A549 treated with CpdA at 1 μM for 4 hours (cell line): ENCODE data around the gene APOBEC4. TPM values are rescaled to one million over a fixed set of nuclear protein-coding genes. Genes with fewer than 3 reads are reported as not detected.

Experiments
- total RNA-seq: library from RNA; stranded (reverse); fragments of 200-300 nt; extraction: Qiagen RNA extraction; gene quantifications from 5 replicates; pipeline ENCODE4 v1.2.3, GENCODE V29; 2022; ENCODE audit warnings: low read depth

APOBEC4 gene, protein sequence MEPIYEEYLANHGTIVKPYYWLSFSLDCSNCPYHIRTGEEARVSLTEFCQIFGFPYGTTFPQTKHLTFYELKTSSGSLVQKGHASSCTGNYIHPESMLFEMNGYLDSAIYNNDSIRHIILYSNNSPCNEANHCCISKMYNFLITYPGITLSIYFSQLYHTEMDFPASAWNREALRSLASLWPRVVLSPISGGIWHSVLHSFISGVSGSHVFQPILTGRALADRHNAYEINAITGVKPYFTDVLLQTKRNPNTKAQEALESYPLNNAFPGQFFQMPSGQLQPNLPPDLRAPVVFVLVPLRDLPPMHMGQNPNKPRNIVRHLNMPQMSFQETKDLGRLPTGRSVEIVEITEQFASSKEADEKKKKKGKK
- not detected in 5 replicates for total RNA-seq

DNA sequence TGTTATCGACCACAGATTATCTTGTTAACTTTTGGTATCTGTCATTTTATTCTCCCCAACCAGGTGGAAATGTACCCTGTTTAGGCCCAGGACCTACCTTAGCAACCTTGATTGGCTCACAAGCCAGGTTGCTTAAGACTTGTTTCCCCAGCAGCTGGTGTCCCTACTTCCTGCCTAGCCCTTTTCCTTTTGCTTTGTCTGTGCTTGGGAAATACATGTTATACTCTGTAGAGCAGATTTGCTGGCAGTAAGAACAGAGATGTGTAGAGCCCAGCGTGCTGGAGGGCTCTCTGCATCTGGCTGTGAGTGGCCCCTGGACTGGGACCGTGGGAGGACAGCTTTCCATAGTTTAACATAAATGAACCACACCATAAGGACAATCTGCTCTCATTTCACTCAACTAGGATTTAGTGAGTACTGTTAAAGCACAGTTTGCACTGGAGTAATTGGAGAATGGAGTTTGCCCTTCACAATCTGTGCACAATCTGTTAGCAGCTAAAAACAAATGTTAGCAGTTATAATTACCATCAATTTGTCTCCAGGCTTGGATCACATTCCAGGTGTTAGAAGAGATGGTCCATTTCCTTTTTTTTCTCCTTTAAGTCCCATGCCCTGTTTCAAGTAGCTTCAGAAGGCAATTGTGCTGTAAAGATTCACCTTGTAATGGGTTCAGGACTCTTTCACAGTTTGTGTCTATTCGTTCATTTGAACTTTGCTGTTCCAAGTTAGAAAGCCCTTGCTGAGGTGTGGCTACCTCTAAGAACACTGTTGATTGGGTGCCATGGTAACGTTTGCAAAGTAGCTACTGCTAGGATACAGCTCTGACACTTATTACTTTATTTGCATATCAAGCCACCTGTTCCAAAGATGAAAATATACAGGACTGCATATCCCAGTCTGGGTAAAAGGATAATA is at the start of gene APOBEC4:
Gene APOBEC4, minus strand, starts transcription at position 770 of the 915 bp plus-strand sequence. CDS start 4,535 bp downstream, outside the sequence.

DNA sequence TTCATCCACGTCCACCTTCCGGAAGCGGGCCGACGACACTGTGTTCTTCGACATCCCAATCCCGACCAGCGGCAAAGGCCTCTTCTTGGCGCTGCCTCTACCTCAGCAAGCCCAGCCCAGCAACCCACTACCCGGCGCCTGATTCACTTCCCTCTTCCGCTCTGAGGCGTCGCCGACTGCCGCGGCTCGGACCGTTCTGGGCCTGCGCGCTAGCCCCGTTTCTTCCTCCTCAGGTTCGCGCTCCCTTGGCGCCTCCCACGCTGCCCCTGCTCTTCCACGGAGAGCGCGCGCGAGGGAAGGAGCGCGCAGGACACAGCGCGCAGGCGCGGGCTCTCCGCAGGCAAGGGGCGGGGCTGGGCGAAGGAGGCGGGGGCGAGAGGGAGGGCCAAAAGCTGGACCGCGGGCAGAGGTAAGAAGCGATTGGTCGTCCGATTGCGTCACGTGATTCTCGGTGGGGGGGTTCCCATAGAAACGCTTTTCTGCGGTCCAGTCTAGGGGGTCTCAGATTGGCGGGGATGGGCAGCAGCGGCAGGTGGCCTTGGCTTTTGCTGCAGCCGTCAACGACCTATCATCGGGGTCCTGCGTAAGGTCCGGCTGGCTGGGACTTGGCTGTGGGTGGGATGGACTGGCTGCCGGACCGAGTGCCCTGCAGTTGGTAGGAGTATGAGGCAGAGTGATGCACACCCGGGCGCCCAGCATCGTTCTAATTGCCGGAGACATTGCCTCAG is 17.3 kb downstream of the APOBEC4 start, which contains the start of gene ARPC5:
Gene ARPC5, minus strand, starts transcription at position 178 of the 728 bp plus-strand sequence. Its CDS starts 124 bp downstream, at position 54.

Other genes starting within 250 kb of the APOBEC4 start
- 0.47 to 1.2 TPM (median 0.86 TPM) in 5 replicates for gene NMNAT2, start 234.9 kb downstream of the APOBEC4 start, total RNA-seq
- gene SMG7, start 180.8 kb downstream of the APOBEC4 start, total RNA-seq = 33.0 to 46.6 TPM (median 39.5 TPM) in 5 replicates
- gene NCF2, start 62.9 kb downstream of the APOBEC4 start, total RNA-seq = 1.9 to 3.2 TPM (median 2.3 TPM) in 5 replicates
- 144 to 192 TPM (median 166 TPM) in 5 replicates for gene ARPC5, start 17.5 kb downstream of the APOBEC4 start, total RNA-seq
- 0.77 to 1.1 TPM (median 0.82 TPM) in 5 replicates for gene RGL1, start 151.8 kb upstream of the APOBEC4 start, total RNA-seq